SW 1271 (cell line): Measurements from ENCODE around the gene SYNDIG1.

Experiments
- DNase-seq, 2 experiments: peaks; one replicate each; lab custom pipeline; 2025; lab: John Stamatoyannopoulos, UW

The SYNDIG1 gene

DNA sequence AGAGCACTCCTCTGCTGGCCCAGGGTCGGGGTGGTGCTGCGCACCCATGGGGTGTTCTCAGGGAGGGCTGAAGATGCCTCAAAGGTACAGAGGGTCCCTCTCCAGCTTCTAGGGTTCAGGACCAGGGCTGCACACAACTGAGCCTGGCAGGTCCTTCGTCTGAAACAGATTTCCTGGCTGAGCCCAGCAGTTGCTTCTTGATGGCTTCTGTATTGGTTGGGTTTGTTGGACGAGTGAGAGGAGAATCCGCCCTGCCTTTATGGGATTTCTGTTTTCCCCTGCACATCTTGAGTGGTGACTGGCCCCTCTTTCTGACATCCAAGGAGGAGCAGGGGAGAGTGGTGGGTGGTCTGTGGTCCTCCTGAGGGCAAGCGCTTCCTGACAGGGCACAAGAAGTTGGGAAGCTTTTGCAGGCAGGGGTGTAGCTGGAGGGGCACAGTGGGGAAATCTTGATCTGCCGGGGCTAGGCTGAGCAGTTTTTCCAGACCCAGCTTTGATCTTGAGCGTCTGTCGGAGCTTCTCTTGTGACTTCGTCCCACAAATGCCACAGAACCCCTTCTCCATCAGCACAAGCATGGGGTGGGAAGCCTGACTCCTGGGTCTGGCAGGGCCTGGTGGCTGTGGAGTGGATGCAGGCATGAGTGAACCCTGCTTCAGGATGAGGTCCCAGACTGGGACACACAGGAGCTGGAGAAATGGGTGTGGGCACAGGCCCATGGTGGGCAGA, 116.5 kb downstream of the SYNDIG1 start:
- DNase-seq = no peak

- DNase-seq = no peak
Measured at GRCh38 chr20:24586523-24586840, 117.1 kb downstream of the SYNDIG1 start.

DNA sequence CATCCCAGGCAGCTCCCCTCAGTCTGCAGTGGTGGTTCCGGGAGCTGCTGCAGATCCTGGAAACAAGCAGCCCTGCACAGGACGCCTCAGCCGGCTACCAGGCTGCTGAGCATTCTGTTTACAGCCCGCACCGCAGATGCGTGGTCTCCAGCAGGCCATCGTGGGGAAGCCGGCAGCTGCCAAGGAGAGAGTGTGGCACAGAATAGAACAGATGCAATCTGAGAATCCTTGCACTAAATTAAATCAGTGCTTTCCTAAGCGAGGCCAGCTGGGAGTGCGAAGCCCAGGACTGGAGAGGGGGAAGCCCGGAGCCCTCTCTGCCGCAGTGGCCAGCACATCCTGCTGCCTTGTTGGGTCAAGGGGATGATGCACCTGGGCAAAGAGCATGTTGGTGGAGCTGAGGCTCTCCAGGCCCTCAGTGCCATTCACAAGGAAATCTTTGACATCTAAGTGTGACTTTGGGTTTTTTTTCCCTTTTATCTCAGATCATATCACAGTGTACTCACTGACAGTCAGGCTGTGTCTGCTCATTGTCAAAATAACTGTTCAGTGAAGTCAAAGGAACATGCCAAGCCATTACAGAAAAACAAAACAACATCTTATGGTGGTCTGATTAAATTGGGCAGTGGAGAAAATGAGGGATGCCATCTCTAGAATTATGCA, 118.1 kb downstream of the SYNDIG1 start:
- no peak for DNase-seq

GRCh38 chr20:24588047-24588635, 118.7 kb downstream of the SYNDIG1 start:
- DNase-seq = no peak

- DNase-seq = no peak
Measured at GRCh38 chr20:24588725-24589340, 119.4 kb downstream of the SYNDIG1 start.

DNA sequence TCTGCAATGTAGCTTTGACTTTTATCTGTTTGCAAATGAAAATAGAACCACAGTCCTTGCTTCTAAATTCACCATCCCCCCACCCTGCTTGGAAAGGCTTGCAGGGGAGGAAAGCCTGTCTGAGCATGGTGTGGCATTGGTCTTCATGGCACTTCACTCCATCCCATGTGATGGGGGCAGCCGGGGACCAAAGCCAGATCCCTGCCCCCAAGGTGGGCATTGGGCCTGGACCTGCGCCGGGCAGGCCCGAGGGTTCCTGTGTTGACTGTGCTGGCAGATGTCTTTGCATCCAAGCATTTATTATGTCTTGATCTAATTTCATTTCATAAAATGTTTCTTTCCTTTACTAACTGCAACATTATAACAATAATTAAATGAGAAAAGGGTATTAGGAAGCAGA, 120.0 kb downstream of the SYNDIG1 start:
- no peak for DNase-seq

- DNase-seq = no peak
Measured at GRCh38 chr20:24589815-24590177, 120.4 kb downstream of the SYNDIG1 start.

DNA sequence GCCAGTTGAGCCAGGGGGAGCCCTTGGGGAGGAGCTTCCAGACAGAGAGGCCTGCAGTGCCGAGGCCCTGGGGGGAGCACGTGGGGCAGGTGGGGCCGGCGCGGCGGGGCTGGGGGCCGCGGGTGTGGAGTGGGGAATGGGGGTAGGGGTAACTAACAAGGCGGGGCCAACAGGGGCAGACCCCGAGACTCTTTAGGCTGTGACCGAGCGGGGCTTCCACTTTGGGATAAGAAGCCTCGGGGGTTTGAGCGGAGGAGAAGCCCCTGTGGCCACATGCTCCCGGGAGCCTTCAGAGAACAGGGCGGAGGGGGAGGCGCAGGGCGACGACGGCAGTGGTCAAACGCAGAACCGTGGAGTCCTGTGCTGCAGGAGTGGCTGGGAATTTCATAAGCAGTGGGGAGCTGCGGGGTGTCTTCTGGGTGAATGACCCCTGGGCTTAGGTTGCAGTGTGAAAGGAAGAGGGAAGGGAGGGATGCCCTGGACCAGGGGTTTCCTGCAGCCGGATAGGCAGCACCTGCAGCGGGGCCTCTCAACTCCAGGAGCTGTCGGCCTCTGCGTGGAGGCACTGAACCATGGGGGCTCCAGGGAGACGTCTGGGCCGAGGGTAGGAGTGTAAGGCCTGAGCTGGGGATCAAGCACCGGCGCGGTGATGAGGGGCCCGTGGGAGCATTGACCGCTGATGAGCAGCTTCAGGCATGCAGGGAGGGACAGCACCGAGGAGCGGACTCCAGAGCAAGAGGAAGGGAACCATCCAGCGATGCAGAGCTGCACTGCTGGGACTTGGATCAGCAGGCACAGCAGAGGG, 121.0 kb downstream of the SYNDIG1 start:
- no peak for DNase-seq

DNA sequence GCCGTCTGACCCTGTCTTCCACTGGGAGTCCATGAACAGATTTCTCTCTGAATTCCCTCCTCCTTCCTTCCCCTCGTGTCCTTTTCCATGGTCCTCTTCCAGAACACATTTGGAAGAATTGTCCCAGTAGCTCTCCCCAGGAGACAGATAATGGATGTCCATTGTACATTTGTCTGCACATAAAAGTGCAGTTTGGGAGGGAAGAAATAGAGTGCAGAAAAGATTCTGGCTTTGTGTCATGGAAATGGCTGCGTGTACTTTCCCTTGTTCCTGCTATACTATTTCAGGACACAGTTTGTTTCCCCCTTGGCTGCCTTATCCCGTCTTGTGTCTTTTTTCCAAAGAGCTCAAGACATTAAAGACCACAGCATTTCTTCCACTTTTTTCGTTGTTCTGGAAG, 127.6 kb downstream of the SYNDIG1 start:
- DNase-seq = no peak

- no peak for DNase-seq
Measured at GRCh38 chr20:24598346-24598745, 128.9 kb downstream of the SYNDIG1 start.

GRCh38 chr20:24598996-24599395, 129.6 kb downstream of the SYNDIG1 start:
- DNase-seq = no peak

DNA sequence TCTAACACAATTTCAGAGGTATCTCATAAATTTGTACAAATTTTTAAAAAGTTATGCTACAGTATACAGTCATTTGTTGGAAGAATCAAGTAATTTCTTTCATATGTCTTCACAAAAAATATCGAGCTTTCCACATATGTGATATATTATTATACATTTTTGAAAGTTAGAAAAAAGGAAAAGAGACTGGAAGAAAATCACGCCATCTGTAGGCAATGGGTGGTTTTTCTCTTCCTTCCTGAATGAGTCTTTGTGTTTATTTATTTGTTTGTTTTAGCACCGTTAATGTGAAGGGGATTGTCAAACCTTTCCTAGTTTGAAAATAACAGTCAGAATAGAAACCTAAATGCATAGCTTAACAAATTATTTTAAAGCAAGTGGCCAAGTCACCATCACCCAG, 130.6 kb downstream of the SYNDIG1 start:
- DNase-seq = no peak

GRCh38 chr20:24603454-24603853, 134.0 kb downstream of the SYNDIG1 start:
- no peak for DNase-seq

DNA sequence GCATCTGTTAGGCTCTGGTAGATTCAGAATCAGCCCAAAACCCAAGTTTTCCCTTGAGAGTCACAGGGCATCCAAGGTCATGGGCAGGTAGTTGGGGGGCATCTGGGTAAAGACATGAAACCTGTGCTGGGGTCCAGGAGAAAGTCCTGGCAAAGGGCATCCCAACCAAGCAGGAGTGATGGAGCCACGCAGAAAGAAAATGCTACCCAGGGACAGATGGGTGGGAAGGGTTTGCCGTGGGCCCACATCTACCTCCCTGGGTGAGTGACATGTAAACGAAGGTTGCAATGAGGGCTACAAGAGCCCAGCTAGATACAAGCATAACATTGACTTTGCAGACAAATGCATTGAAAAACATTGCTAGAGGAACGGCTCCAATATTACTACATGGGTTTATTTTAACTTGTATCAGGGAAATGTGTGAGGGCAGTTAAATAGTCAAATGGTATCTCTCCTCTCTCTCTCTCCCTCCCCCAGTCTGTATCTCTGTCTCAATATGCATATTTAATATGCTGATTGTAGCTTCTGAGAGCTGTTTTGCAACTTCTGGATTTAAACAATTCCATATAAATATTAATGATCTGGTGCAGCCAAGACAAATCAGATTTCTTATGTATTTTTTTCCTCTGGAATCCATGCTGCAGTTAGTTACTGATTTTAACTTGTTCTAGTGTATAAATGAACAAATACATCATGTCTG, 135.7 kb downstream of the SYNDIG1 start:
- no peak for DNase-seq

DNA sequence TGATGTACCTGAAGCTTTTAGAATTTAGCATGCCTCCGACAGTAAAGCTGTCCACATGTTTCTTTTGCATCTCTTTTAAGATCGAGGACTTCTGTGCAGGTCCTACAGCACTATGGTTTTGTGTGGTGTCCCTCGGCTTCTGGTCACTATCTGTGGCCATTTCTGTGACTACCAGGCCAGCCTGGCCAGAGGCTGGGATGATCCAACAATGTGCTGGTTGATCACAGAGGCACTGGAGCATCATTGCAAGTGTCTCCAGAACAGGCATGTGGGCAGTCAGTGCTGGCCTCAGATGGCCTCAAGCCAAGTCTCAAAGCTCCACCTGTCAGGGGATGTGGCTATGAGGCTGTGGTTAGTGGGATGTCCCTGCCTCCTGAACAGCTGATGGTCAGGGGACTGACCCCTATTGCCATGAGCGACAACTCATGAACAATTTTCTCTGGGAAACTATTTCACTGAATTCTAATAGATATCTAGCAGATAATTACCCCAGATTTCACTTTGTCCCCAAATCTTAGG, 136.6 kb downstream of the SYNDIG1 start:
- DNase-seq = no peak

GRCh38 chr20:24607402-24607801, 138.0 kb downstream of the SYNDIG1 start:
- no peak for DNase-seq

- DNase-seq = no peak
Measured at GRCh38 chr20:24608926-24609667, 139.7 kb downstream of the SYNDIG1 start.

DNA sequence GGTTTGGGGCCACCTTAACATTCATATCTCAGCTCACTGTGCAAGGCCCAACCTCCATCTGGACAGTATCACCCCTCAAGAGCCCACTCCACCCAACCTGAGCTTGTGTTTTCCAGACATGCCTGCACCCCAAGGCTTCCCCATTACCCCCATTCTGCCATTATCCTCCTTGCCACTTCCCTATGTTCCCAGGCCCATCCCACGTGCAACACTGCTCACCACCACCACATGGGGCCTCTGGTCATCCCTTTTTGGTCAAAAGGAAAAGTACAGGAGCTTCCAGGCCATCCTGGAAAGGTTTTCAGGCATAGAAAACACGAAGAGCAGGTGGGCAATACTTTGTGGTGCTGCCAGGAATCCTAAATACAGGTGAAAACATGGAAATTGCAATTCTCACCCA, 140.3 kb downstream of the SYNDIG1 start:
- DNase-seq = no peak

DNA sequence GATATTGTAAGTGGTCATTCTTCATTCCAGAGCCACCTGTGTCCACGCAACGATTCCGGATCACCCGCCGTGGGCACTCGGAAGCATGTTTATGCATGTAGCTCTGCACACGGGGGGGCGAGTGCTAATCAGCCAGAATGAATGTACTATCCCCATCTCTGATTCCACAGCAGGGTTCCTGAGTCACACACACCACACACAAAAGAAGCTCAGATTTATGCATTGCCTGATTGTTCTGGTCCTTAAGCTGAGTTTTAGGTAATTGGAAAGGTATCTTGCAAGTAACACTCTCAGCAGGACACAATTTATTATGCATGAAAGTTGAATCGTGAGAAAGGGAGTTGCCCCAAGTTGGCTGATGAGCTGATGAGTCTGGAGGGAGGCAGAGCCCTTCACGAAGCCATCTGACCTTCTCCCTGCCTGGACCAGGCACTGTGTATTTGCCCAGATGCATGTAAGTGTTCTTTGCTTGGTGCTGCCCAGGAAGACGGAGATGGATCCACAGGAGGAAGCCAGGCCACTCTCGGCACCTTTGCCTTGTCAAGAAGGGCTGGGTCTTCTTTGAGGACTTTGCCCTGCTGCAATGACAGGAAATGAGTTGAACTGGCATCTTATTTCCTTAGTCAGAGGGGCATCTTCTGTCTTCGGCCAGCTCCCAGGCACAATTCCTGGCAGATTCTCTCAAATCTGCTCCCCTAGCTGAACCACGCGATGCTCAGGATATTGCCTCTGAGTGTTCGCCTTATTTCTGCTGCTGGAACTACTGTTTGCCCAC, 141.1 kb downstream of the SYNDIG1 start:
- DNase-seq = no peak
